Dendritic cell treated with granulocyte-macrophage colony-stimulating factor and Interleukin-4, amounts not matched to agents 40 ng/mL and 50 ng/mL, for 4 days (primary cell): ENCODE data around the gene CLEC5A.
"Not testable (repeated sequence)": the region's sequence is repeated elsewhere in the genome, so short reads cannot be mapped to it uniquely, and the experiment has no call there.

Source experiments
- H3K27ac Mint-ChIP-seq: one replicate; pipeline ENCODE4 v1.8.0; 2022; ENCODE audit warnings: mild to moderate bottlenecking, mixed read lengths
- H3K27me3 Mint-ChIP-seq: one replicate; pipeline ENCODE4 v1.8.0; 2022; ENCODE audit warnings: mild to moderate bottlenecking, mixed read lengths
- H3K36me3 Mint-ChIP-seq: one replicate; pipeline ENCODE4 v1.8.0; 2022; ENCODE audit warnings: low read depth, mixed read lengths
- H3K4me1 Mint-ChIP-seq: one replicate; pipeline ENCODE4 v1.8.0; 2022; ENCODE audit warnings: low read depth, mixed read lengths
- H3K4me3 Mint-ChIP-seq: one replicate; pipeline ENCODE4 v1.8.0; 2022; ENCODE audit warnings: mild to moderate bottlenecking, moderate library complexity, mixed read lengths
- H3K9me3 Mint-ChIP-seq: one replicate; pipeline ENCODE4 v1.8.0; 2022; ENCODE audit warnings: mixed read lengths
- intact Hi-C: fragments of 100-400 bp; cut with micrococcal nuclease; formaldehyde crosslinking; loops from one replicate; pipeline ENCODE4 v1.15.0; 2022

CLEC5A gene

GRCh38 chr7:141946796-141947195 is at the start of gene CLEC5A:
CLEC5A (minus strand) TSS chr7:141946974; CDS start chr7:141946292, 682 bp downstream.
- Mint-ChIP-seq H3K4me1 (peaks cover 67% of the 10 kb centered on the region), H3K27ac (peak within 1 kb of the TSS; percentile 37), H3K9me3 (peaks cover 6% of the 10 kb centered on the region), H3K36me3 (no peaks in the 10 kb centered on the region), H3K4me3 (no peak within 1 kb of the TSS), H3K27me3 (peaks cover 1% of the 10 kb centered on the region)
- intact Hi-C loops: no loop called here

- intact Hi-C loops: no loop called here
- Mint-ChIP-seq H3K9me3 (no peaks in the 10 kb centered on the region), H3K4me1 (peaks cover 40% of the 10 kb centered on the region), H3K36me3 (no peaks in the 10 kb centered on the region), H3K27me3 (no peaks in the 10 kb centered on the region), H3K4me3 (no peak overlapping the region), H3K27ac (no peak overlapping the region)
These were observed 46.6 kb upstream of the CLEC5A start for GRCh38 chr7:141993354-141993753.

- no peaks in the 10 kb centered on the region for H3K9me3 Mint-ChIP-seq
- no peaks in the 10 kb centered on the region for H3K27me3 Mint-ChIP-seq
- H3K36me3 Mint-ChIP-seq: no peaks in the 10 kb centered on the region
- H3K4me3 Mint-ChIP-seq: no peak overlapping the region
- H3K27ac Mint-ChIP-seq: no peak overlapping the region
- intact Hi-C loops: no loop called here
- peaks cover 40% of the 10 kb centered on the region for H3K4me1 Mint-ChIP-seq
These were observed 45.9 kb upstream of the CLEC5A start for GRCh38 chr7:141992688-141993087.

- intact Hi-C loops: no loop called here
These were observed 45.4 kb upstream of the CLEC5A start for GRCh38 chr7:141992156-141992555.

GRCh38 chr7:141991140-141991539 is 44.4 kb upstream of the CLEC5A start:
- Mint-ChIP-seq H3K4me3 (no peak overlapping the region), H3K9me3 (no peaks in the 10 kb centered on the region), H3K36me3 (no peaks in the 10 kb centered on the region), H3K27me3 (no peaks in the 10 kb centered on the region), H3K27ac (no peak overlapping the region), H3K4me1 (peaks cover 47% of the 10 kb centered on the region)
- intact Hi-C loops: no loop called here

More at GRCh38 chr7:141992156-141992555, 45.4 kb upstream of the CLEC5A start:
- H3K27ac Mint-ChIP-seq: no peak overlapping the region
- H3K4me1 Mint-ChIP-seq: peaks cover 42% of the 10 kb centered on the region
- H3K27me3 Mint-ChIP-seq: no peaks in the 10 kb centered on the region
- no peaks in the 10 kb centered on the region for H3K9me3 Mint-ChIP-seq
- H3K4me3 Mint-ChIP-seq: no peak overlapping the region
- H3K36me3 Mint-ChIP-seq: no peaks in the 10 kb centered on the region

- intact Hi-C loops: no loop called here
- no peaks in the 10 kb centered on the region for H3K27me3 Mint-ChIP-seq
- H3K27ac Mint-ChIP-seq: no peak overlapping the region
- H3K4me3 Mint-ChIP-seq: no peak overlapping the region
- no peaks in the 10 kb centered on the region for H3K9me3 Mint-ChIP-seq
- H3K4me1 Mint-ChIP-seq: peaks cover 47% of the 10 kb centered on the region
- H3K36me3 Mint-ChIP-seq: no peaks in the 10 kb centered on the region
These were observed 43.4 kb upstream of the CLEC5A start for GRCh38 chr7:141990011-141990725.

- H3K27ac Mint-ChIP-seq, intact Hi-C loops, H3K9me3 Mint-ChIP-seq, H3K36me3 Mint-ChIP-seq, H3K4me3 Mint-ChIP-seq, H3K27me3 Mint-ChIP-seq: not testable (repeated sequence)
- peaks cover 46% of the 10 kb centered on the region for H3K4me1 Mint-ChIP-seq
These were observed 41.0 kb upstream of the CLEC5A start for GRCh38 chr7:141987803-141988202.

- no peaks in the 10 kb centered on the region for H3K9me3 Mint-ChIP-seq
- H3K27me3 Mint-ChIP-seq: no peaks in the 10 kb centered on the region
- H3K36me3 Mint-ChIP-seq: no peaks in the 10 kb centered on the region
- no peak overlapping the region for H3K27ac Mint-ChIP-seq
- H3K4me3 Mint-ChIP-seq: no peak overlapping the region
- H3K4me1 Mint-ChIP-seq: peaks cover 37% of the 10 kb centered on the region
- intact Hi-C loops: no loop called here
These were observed 40.1 kb upstream of the CLEC5A start for GRCh38 chr7:141986923-141987322.

GRCh38 chr7:141985926-141986325 is 39.2 kb upstream of the CLEC5A start:
- H3K4me3 Mint-ChIP-seq, intact Hi-C loops, H3K9me3 Mint-ChIP-seq, H3K27me3 Mint-ChIP-seq, H3K36me3 Mint-ChIP-seq, H3K27ac Mint-ChIP-seq: not testable (repeated sequence)
- H3K4me1 Mint-ChIP-seq: peaks cover 29% of the 10 kb centered on the region

- Mint-ChIP-seq H3K9me3 (no peaks in the 10 kb centered on the region), H3K4me1 (peaks cover 16% of the 10 kb centered on the region), H3K27me3 (no peaks in the 10 kb centered on the region), H3K4me3 (no peak overlapping the region), H3K27ac (no peak overlapping the region), H3K36me3 (no peaks in the 10 kb centered on the region)
- intact Hi-C loops: loop anchor here (10.0 kb wide), 3 partner anchors 125 to 325 kb away; no protein-coding TSS in a partner anchor
These were observed 32.8 kb upstream of the CLEC5A start for GRCh38 chr7:141979568-141979967.

- Mint-ChIP-seq H3K4me1 (peaks cover 16% of the 10 kb centered on the region), H3K9me3 (no peaks in the 10 kb centered on the region), H3K27ac (no peak overlapping the region), H3K4me3 (no peak overlapping the region), H3K27me3 (no peaks in the 10 kb centered on the region), H3K36me3 (no peaks in the 10 kb centered on the region)
- intact Hi-C loops: loop anchor here (10.0 kb wide), 3 partner anchors 126 to 326 kb away; no protein-coding TSS in a partner anchor
These were observed 31.6 kb upstream of the CLEC5A start for GRCh38 chr7:141978351-141978750.

GRCh38 chr7:141976524-141977245 is 29.9 kb upstream of the CLEC5A start:
- Mint-ChIP-seq H3K27me3 (no peaks in the 10 kb centered on the region), H3K4me1 (peaks cover 16% of the 10 kb centered on the region), H3K36me3 (no peaks in the 10 kb centered on the region), H3K9me3 (no peaks in the 10 kb centered on the region), H3K27ac (peak overlapping the region; percentile 80), H3K4me3 (no peak overlapping the region)
- intact Hi-C loops: loop anchor here (1.0 to 10.0 kb wide), 4 partner anchors 128 to 328 kb away; no protein-coding TSS in a partner anchor

- peak overlapping the region; percentile 80 for H3K27ac Mint-ChIP-seq
- H3K36me3 Mint-ChIP-seq: no peaks in the 10 kb centered on the region
- peak overlapping the region; percentile 76 for H3K4me3 Mint-ChIP-seq
- no peaks in the 10 kb centered on the region for H3K27me3 Mint-ChIP-seq
- intact Hi-C loops: loop anchor here (1.0 to 10.0 kb wide), 4 partner anchors 129 to 329 kb away; no protein-coding TSS in a partner anchor
- no peaks in the 10 kb centered on the region for H3K9me3 Mint-ChIP-seq
- H3K4me1 Mint-ChIP-seq: peaks cover 16% of the 10 kb centered on the region
These were observed 29.2 kb upstream of the CLEC5A start for GRCh38 chr7:141975806-141976523.

GRCh38 chr7:141974831-141975230 is 28.1 kb upstream of the CLEC5A start:
- Mint-ChIP-seq H3K9me3 (no peaks in the 10 kb centered on the region), H3K27me3 (no peaks in the 10 kb centered on the region), H3K27ac (no peak overlapping the region), H3K36me3 (no peaks in the 10 kb centered on the region), H3K4me3 (no peak overlapping the region), H3K4me1 (peaks cover 16% of the 10 kb centered on the region)
- intact Hi-C loops: loop anchor here (10.0 kb wide), 3 partner anchors 130 to 330 kb away; no protein-coding TSS in a partner anchor
